Astrocyte of the spinal cord (primary cell): Measurements from ENCODE around the gene TNFRSF14.

Source experiments
- DNase-seq: peaks from one replicate; pipeline ENCODE4 v3.0.0; 2011; ENCODE audit warnings: low read depth, low spot score
- H3K4me3 ChIP-seq: 2 replicates; pipeline ENCODE4 v1.5.1; 2011; ENCODE audit warnings: low read depth, mild to moderate bottlenecking, low read length, moderate library complexity
- CTCF ChIP-seq: IDR thresholded peaks from 2 replicates; pipeline ENCODE4 v1.5.1; 2012; ENCODE audit warnings: low read depth, mild to moderate bottlenecking, low read length, inconsistent platforms
- in situ Hi-C: cut with HindIII; loops from 2 replicates; pipeline ENCODE4 v1.10.0; 2017; ENCODE audit warnings: low sequenced_read_pairs

The TNFRSF14 gene

GRCh38 chr1:2537784-2538115 is 18.4 kb upstream of the TNFRSF14 start:
- DNase-seq = no peak
- no peak for TF ChIP-seq CTCF
- in situ Hi-C loops = no loop called here
- no peak overlapping the region for H3K4me3 ChIP-seq

DNA sequence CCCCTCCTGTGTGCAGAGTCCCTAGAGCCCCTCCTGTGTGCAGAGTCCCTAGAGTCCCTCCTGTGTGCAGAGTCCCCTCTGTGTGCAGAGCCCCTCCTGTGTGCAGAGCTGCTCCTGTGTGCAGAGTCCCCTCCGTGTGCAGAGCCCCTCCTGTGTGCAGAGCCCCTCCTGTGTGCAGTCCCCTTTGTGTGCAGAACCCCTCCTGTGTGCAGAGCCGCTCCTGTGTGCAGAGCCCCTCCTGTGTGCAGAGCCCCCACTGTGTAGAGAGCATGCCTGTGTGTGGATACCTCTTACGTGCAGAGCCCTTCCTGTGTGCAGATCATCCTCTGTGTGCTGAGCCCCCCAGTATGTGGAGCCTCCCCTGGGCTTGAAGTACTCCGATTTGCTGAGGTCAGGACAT is 17.8 kb upstream of the TNFRSF14 start:
- in situ Hi-C loops = no loop called here
- H3K4me3 ChIP-seq = no peak overlapping the region
- TF ChIP-seq CTCF = no peak
- DNase-seq = no peak

DNA sequence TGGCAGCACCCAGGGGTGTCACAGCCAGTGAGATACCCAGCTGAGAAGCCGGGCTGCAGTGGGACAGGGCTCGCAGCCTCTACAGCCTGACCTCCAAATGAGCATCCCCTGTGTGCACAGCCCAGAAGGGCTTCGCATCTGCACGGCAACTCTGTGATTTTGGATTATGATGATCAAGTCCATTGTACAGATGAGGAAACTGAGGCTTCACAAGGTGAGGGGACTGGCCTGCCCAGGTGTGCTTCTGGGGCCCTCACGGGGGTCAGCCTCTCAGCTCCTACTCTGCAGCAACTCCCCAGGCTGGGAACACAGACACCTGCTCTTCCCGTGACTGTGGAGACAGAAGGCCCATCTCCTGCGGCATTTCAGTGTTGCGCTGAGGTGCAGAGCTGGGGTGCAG is 17.3 kb upstream of the TNFRSF14 start:
- DNase-seq = no peak
- in situ Hi-C loops = no loop called here
- TF ChIP-seq CTCF = no peak
- no peak overlapping the region for H3K4me3 ChIP-seq

- DNase-seq = no peak
- in situ Hi-C loops = no loop called here
- TF ChIP-seq CTCF = peak; percentile 36
- H3K4me3 ChIP-seq = no peak overlapping the region
Measured at GRCh38 chr1:2539312-2539907, 16.8 kb upstream of the TNFRSF14 start.

DNA sequence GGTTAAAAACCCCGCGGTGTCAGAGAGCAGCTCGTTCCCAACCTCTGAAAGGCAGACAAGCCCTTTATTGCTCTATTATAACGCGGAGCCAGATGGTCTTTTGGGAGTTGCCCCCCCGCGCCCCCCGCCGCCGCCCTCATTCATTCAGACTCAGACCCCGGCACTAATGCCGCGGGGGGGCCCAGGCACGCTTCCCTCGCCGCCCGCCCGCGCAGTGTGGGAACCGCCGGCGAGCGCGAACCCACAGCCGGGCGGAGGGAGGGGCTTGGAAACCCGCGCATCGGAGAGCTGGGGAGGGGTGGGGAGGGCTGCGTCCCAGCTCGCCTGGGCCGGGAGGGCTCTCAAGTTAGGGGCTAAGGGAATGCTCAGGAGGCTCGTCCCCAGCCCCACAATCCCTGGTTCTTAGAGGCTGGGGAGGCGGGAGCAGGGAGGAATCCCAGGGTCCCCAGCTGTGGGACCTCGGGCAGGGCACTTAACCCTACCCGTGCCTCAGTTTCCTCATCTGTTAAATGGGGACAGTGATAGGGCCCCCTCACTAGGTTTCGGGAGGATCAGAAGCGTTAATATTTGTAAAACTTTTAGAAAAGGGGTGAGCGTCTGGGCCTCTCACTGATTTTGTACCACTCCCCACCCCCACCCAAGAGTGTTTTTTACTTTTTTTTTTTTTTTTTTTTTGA is 15.2 kb upstream of the TNFRSF14 start:
- no peak for TF ChIP-seq CTCF
- no peak overlapping the region for H3K4me3 ChIP-seq

DNA sequence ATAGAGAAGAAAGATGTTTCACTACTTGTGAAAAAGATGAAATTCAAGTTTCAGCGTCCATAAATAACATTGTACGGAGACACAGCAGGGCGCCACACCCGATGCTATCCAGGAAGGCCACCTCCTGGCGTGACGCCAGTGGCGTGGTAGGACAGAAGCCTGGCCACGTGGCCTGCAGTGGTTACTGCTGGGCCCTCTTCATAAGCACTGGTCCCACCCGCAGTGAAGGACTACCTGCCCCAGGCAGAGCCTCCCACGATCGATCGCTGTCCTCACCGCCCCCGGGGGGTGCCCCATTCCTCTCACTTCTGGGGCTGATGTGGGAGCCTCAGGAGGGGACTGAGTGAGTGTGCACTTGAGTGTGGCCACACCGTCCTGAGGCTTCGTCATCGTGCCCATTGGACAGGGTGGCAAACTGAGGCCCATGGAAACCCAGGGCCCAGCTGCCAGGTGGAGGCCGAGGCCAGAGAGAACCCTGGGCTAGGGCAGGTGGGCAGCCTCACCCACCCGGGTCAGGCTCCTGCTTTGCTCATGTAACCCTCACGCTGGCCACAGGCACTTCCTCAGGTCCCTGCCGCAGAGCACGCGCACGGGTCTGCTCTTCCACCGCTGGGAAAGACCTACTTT is 14.4 kb upstream of the TNFRSF14 start:
- TF ChIP-seq CTCF = no peak
- no peak overlapping the region for H3K4me3 ChIP-seq
- in situ Hi-C loops = no loop called here
- DNase-seq = no peak

More for the DNA sequence above, 15.2 kb upstream of the TNFRSF14 start:
- no peak for DNase-seq
- in situ Hi-C loops = no loop called here
